CD4-positive, CD25-positive, alpha-beta regulatory T cell (primary cell): ENCODE data around the gene PNPT1. TPM values are rescaled to one million over a fixed set of nuclear protein-coding genes. Genes with fewer than 3 reads are reported as not detected.

ENCODE experiments used
- ATAC-seq, 2 donors: fragments of 150-1000 bp; cut with Tn5 transposase; one replicate each; pipeline ENCODE4 v1.10.0; 2021; ENCODE audit warnings: low read depth in 2 of 2, moderate number of reproducible peaks in 2 of 2, moderate library complexity in 1 of 2
- DNase-seq, 3 donors: peaks; one replicate each; pipeline versions ENCODE4 v3.0.0 to v3.0.0-alpha.2; 2012 to 2022; ENCODE audit warnings: mixed read lengths in 1 of 3
- H3K27ac ChIP-seq: one replicate; pipeline ENCODE4 v1.7.0; 2013; ENCODE audit warnings: mild to moderate bottlenecking, low read length; ENCODE audit not compliant: insufficient read depth, poor library complexity, severe bottlenecking
- H3K27me3 ChIP-seq: one replicate; pipeline ENCODE4 v1.7.0; 2013; ENCODE audit warnings: low read length; ENCODE audit not compliant: control insufficient read depth, insufficient read depth
- H3K36me3 ChIP-seq: one replicate; pipeline ENCODE4 v1.7.0; 2013; ENCODE audit warnings: mild to moderate bottlenecking, low read length, moderate library complexity; ENCODE audit not compliant: control insufficient read depth, insufficient read depth
- H3K4me1 ChIP-seq: 2 replicates; pipeline ENCODE4 v1.7.0; 2013; ENCODE audit warnings: mild to moderate bottlenecking, low read length; ENCODE audit not compliant: insufficient read depth, control insufficient read depth, poor library complexity, severe bottlenecking
- H3K4me3 ChIP-seq: one replicate; pipeline ENCODE4 v1.7.0; 2013; ENCODE audit warnings: low read depth, mild to moderate bottlenecking, low read length, moderate library complexity
- H3K9me3 ChIP-seq, 2 experiments: 1 replicate in 1 of 2; 2 replicates in 1 of 2; pipeline ENCODE4 v1.7.0; 2013; ENCODE audit warnings: low read length in 2 of 2, mild to moderate bottlenecking in 1 of 2, moderate library complexity in 1 of 2; ENCODE audit not compliant: control insufficient read depth in 2 of 2
- H3K27ac Mint-ChIP-seq, 3 donors: one replicate each; pipeline ENCODE4 v1.8.0; 2020 to 2022; ENCODE audit warnings: mild to moderate bottlenecking in 3 of 3, mixed read lengths in 3 of 3, moderate library complexity in 2 of 3
- H3K27me3 Mint-ChIP-seq: one replicate; pipeline ENCODE4 v1.8.0; 2022; ENCODE audit warnings: mild to moderate bottlenecking, mixed read lengths
- H3K36me3 Mint-ChIP-seq: one replicate; pipeline ENCODE4 v1.8.0; 2020; ENCODE audit warnings: mixed read lengths
- H3K4me1 Mint-ChIP-seq, 4 donors: one replicate each; pipeline ENCODE4 v1.8.0; 2020 to 2022; ENCODE audit warnings: mixed read lengths in 4 of 4, mild to moderate bottlenecking in 1 of 4
- H3K4me3 Mint-ChIP-seq, 4 donors: one replicate each; pipeline ENCODE4 v1.8.0; 2020 to 2022; ENCODE audit warnings: mild to moderate bottlenecking in 4 of 4, mixed read lengths in 4 of 4, moderate library complexity in 3 of 4
- H3K9me3 Mint-ChIP-seq, 7 donors: one replicate each; pipeline ENCODE4 v1.8.0; 2020 to 2022; ENCODE audit warnings: mixed read lengths in 7 of 7, mild to moderate bottlenecking in 3 of 7, moderate library complexity in 2 of 7
- polyA plus RNA-seq, 4 donors: library from polyadenylated mRNA; unstranded; fragments of 300-500 nt; fragmentation: Illumina TruSeq; gene quantifications; one replicate each; pipeline ENCODE4 v1.2.3, GENCODE V29; 2021
- total RNA-seq: library from RNA; stranded (reverse); gene quantifications from one replicate; pipeline ENCODE4 v1.2.3, GENCODE V29; 2022

PNPT1 gene
- total and polyA plus RNA-seq, 5 donors from 2014 or later, result 14.3 to 20.0 (median 16.1) TPM

DNA sequence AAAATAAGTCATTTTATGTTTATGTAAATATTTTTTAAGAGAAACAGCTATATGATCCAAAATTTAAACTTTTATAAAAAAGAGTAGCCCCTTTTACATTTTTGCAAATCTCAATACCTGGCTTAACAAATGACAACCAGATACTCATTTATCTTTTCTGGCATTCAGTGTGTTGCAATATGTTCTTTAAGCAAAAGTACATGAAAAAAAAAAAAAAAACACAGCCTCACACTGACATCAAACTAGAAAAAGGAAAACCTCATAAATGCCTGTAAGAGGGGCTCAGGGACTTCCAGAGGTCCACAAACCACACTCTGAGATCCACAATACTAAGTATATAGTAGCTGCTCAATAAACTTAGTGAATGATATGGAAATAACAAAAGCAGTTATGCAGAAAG is 98.1 kb downstream of the PNPT1 start:
- H3K4me1 Mint-ChIP-seq, result peaks cover 36 to 56% (median 39%) of the 10 kb centered on the region in 4 donors
- no peaks in the 10 kb centered on the region for H3K9me3 ChIP-seq

DNA sequence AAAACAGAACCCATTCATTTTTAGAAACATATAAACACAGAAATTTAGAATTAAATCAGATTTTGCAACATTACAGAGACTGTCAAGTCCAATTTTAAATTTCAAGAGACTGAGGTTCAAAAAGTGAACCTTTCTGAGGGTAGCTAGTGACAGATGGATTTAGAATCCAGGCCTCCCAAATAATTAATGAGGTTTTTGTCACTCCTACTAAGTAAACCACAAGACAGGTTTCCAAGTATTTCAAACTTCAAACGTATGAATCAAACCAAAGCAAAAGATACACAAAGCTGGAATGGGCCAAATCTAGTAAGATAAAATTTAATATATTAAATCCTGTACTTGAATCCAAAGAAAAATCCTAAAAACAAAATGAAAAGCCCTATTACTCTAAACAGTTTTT is 101.5 kb downstream of the PNPT1 start:
- Mint-ChIP-seq H3K27me3 (no peaks in the 10 kb centered on the region), H3K27ac (peak overlapping the region in 2 of 3 donors; percentile 16 to 69), H3K36me3 (peaks cover 20% of the 10 kb centered on the region), H3K4me1 (peaks cover 24 to 50% (median 33%) of the 10 kb centered on the region in 4 donors), H3K9me3 (no peaks in the 10 kb centered on the region), H3K4me3 (no peak overlapping the region)
- H3K27me3 ChIP-seq, result no peaks in the 10 kb centered on the region
- H3K9me3 ChIP-seq, result no peaks in the 10 kb centered on the region
- no peak overlapping the region for H3K4me3 ChIP-seq
- peaks cover 28% of the 10 kb centered on the region for H3K36me3 ChIP-seq
- DNase-seq, result no peak
- no peak overlapping the region for H3K27ac ChIP-seq
- peaks cover 15% of the 10 kb centered on the region for H3K4me1 ChIP-seq
- ATAC-seq, result no peak

More for the DNA sequence above, 98.1 kb downstream of the PNPT1 start:
- peaks cover 19% of the 10 kb centered on the region for H3K4me1 ChIP-seq
- H3K4me3 ChIP-seq, result no peak overlapping the region
- peaks cover 32% of the 10 kb centered on the region for H3K36me3 Mint-ChIP-seq
- ATAC-seq (no peak), DNase-seq (no peak)
- no peak overlapping the region for H3K4me3 Mint-ChIP-seq
- H3K9me3 Mint-ChIP-seq, result no peaks in the 10 kb centered on the region
- H3K27me3 ChIP-seq, result no peaks in the 10 kb centered on the region
- peaks cover 36% of the 10 kb centered on the region for H3K36me3 ChIP-seq
- no peaks in the 10 kb centered on the region for H3K27me3 Mint-ChIP-seq
- no peak overlapping the region for H3K27ac ChIP-seq
- H3K27ac Mint-ChIP-seq, result no peak overlapping the region

DNA sequence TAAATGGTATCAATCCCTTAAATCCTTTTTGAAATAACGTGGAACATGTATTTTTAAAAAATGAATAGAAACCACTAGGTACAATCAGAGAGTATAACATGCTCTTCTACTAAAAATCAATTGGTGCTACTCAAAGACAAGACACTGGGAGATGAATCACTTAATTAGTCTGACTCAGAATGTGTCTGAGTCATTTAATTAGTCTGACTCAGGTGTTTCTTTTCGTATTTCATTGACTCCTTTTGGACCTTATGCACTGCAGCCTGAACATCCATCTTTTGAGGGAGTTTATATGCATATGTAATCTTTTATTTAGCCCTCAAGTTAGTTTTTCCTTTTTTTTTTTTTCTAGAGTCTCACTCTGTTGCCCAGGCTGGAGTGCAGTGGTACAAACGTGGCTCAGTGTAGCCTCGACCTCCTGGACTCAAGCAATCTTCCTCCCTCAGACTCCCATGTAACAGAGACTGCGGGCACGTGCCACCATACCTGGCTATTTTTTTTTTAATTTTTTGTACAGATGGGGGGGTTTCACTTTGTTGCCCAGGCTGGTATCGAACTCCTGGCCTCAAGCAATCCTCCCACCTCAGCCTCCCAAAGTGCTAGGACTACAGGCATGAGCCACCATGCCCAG is 102.7 kb downstream of the PNPT1 start:
- Mint-ChIP-seq H3K9me3 (no peaks in the 10 kb centered on the region), H3K27ac (peak overlapping the region; percentile 15 to 56 (median 49)), H3K36me3 (peaks cover 16% of the 10 kb centered on the region), H3K27me3 (no peaks in the 10 kb centered on the region), H3K4me3 (peak overlapping the region in 2 of 4 donors; percentile 2 to 3), H3K4me1 (peaks cover 26 to 54% (median 37%) of the 10 kb centered on the region in 4 donors)
- H3K27ac ChIP-seq, result no peak overlapping the region
- DNase-seq (peak in 1 of 3 donors; percentile 58), ATAC-seq (peak; percentile 92 to 94)
- no peaks in the 10 kb centered on the region for H3K27me3 ChIP-seq
- no peaks in the 10 kb centered on the region for H3K9me3 ChIP-seq
- H3K4me3 ChIP-seq, result no peak overlapping the region
- peaks cover 29% of the 10 kb centered on the region for H3K36me3 ChIP-seq
- H3K4me1 ChIP-seq, result peaks cover 19% of the 10 kb centered on the region

DNA sequence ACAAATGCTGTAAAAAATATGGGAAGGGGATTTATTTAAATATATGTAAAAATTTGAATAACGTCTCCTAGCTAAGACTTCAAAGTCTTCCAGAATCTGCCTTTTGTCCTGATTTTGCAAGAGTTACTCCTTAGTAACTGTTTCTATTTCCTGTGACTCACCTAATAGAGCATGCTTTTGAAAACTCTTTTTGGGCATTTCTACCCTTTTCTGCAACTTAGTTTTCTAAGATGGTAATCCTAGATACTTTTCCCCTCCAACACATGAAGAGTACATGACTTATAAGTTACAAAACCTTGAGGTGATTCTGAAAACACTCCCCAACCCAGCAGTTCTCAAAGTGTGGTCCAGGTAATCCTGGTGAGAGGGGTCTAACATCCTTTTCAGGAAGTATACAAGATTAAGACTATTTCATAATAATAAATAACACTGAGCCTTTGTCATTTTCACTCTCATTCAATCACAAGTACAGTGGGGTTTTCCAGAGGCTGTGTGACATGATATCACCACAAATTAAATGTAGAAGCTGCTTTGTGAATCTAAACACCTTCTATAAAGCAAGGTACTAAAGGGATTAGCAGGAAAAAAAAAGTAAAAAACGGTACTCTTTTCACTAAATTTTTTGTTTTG is 108.1 kb downstream of the PNPT1 start:
- no peak for ATAC-seq
- H3K27me3 Mint-ChIP-seq, result no peaks in the 10 kb centered on the region
- Histone ChIP-seq H3K4me1 (peaks cover 11% of the 10 kb centered on the region), H3K36me3 (peaks cover 67% of the 10 kb centered on the region), H3K9me3 (no peaks in the 10 kb centered on the region), H3K4me3 (no peak overlapping the region), H3K27me3 (no peaks in the 10 kb centered on the region), H3K27ac (no peak overlapping the region)
- no peaks in the 10 kb centered on the region for H3K9me3 Mint-ChIP-seq
- H3K4me1 Mint-ChIP-seq, result peaks cover 15 to 51% (median 18%) of the 10 kb centered on the region in 4 donors
- H3K4me3 Mint-ChIP-seq, result no peak overlapping the region
- peak overlapping the region in 1 of 3 donors; percentile 40 for H3K27ac Mint-ChIP-seq
- peaks cover 16% of the 10 kb centered on the region for H3K36me3 Mint-ChIP-seq
- no peak for DNase-seq

Other genes with a start within 250 kb of the PNPT1 start
- gene CFAP36, start 174.1 kb downstream of the PNPT1 start, total RNA-seq, result 27.4 TPM
- gene CFAP36, start 174.1 kb downstream of the PNPT1 start, polyA plus RNA-seq, result 10 to 100 TPM; 24.0 to 29.8 (median 27.1) TPM
- gene PPP4R3B, start 76.2 kb downstream of the PNPT1 start, total RNA-seq, result 81.5 TPM
- gene PPP4R3B, start 76.2 kb downstream of the PNPT1 start, polyA plus RNA-seq, result 10 to 100 TPM; 71.8 to 85.4 (median 75.9) TPM
- gene EFEMP1, start 229.9 kb upstream of the PNPT1 start, total RNA-seq, result not detected
- gene EFEMP1, start 229.9 kb upstream of the PNPT1 start, polyA plus RNA-seq, result not detected